Measurements from ENCODE around the gene IL4I1.
"Not testable (repeated sequence)": the region's sequence is repeated elsewhere in the genome, so short reads cannot be mapped to it uniquely, and the experiment has no call there.

The IL4I1 gene, protein sequence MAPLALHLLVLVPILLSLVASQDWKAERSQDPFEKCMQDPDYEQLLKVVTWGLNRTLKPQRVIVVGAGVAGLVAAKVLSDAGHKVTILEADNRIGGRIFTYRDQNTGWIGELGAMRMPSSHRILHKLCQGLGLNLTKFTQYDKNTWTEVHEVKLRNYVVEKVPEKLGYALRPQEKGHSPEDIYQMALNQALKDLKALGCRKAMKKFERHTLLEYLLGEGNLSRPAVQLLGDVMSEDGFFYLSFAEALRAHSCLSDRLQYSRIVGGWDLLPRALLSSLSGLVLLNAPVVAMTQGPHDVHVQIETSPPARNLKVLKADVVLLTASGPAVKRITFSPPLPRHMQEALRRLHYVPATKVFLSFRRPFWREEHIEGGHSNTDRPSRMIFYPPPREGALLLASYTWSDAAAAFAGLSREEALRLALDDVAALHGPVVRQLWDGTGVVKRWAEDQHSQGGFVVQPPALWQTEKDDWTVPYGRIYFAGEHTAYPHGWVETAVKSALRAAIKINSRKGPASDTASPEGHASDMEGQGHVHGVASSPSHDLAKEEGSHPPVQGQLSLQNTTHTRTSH

DNA sequence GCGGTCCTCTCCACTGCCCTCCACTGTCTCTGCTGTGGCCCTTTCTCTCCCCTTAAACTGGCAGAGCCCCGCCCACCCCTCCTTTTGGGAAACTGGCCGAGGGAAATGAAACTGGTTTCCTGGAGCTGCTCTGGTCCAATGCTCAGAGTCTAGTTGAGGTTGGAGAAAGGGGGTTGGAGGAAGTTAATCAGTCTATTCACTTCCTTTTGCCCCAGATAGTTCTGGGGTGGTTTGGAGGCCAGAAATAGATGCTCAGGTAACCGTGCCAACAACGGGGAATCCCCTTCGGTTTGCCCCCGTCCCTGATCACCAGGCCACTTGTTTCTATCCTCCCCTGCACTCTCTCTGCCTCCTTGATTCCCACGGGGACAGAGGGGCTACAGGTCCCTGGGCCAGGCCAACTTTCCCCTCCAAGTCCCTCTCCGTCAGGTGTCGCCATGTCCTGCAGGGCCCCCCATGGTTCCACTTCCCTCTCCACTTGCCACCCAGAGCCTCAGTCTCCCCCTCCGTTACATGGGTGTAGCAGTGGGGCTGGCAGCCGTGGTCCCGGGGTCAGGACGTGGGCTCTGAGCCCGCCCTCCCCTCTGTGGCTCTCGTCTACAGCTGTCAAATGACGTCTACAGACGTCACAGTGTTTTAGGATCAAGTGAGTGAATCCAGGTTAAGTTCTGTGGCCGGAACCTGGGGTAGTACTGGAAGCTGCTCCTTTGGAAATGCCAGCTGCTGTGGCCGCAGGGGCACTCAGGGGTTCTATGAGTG, at the start of gene IL4I1:
Gene IL4I1, minus strand, starts transcription at position 25 of the 759 bp plus-strand sequence. CDS start 727 bp downstream, outside the sequence.
- Histone ChIP-seq H3K36me3 (replicated peaks; ENCODE audit: insufficient read depth, low read length) (no peaks in the 10 kb centered on the region), H3K9ac (ENCODE audit: low read length) (peak within 1 kb of the TSS; percentile 74), H3K9me3 (replicated peaks; ENCODE audit: insufficient read depth, low read length) (no peaks in the 10 kb centered on the region), H2AFZ (ENCODE audit: low read length) (peak within 1 kb of the TSS; percentile 61), H3K79me2 (ENCODE audit: low read length) (no peaks in the 10 kb centered on the region), H3F3A (ENCODE audit: insufficient read depth, low read length) (peaks cover 16% of the 10 kb centered on the region), H3K4me3 (ENCODE audit: low read length) (peak within 1 kb of the TSS; percentile 53), H3K27ac (ENCODE audit: low read length) (peak within 1 kb of the TSS; percentile 95), H3K4me2 (ENCODE audit: low read depth, low read length) (peak within 1 kb of the TSS; percentile 74), H3K27me3 (replicated peaks; ENCODE audit: insufficient read depth, low read length) (no peaks in the 10 kb centered on the region), H4K20me1 (ENCODE audit: insufficient read depth, low read length) (no peaks in the 10 kb centered on the region), H3K4me1 (ENCODE audit: low read length) (peaks cover 14% of the 10 kb centered on the region), H3K9me2 (replicated peaks; ENCODE audit: insufficient read depth, low read length) (no peaks in the 10 kb centered on the region)
- TF ChIP-seq, protein P1, sequence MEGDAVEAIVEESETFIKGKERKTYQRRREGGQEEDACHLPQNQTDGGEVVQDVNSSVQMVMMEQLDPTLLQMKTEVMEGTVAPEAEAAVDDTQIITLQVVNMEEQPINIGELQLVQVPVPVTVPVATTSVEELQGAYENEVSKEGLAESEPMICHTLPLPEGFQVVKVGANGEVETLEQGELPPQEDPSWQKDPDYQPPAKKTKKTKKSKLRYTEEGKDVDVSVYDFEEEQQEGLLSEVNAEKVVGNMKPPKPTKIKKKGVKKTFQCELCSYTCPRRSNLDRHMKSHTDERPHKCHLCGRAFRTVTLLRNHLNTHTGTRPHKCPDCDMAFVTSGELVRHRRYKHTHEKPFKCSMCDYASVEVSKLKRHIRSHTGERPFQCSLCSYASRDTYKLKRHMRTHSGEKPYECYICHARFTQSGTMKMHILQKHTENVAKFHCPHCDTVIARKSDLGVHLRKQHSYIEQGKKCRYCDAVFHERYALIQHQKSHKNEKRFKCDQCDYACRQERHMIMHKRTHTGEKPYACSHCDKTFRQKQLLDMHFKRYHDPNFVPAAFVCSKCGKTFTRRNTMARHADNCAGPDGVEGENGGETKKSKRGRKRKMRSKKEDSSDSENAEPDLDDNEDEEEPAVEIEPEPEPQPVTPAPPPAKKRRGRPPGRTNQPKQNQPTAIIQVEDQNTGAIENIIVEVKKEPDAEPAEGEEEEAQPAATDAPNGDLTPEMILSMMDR (IDR thresholded peaks at IDR 0.05; ENCODE audit: low read length): no peak
- no peak for TF ChIP-seq EZH2phosphoT487 (IDR thresholded peaks at IDR 0.05; ENCODE audit: low read length)
- no peak for TF ChIP-seq EZH2 (optimal IDR thresholded peaks at IDR 0.05; ENCODE audit: low read depth, low read length)
- DNase-seq: peak; percentile 75

DNA sequence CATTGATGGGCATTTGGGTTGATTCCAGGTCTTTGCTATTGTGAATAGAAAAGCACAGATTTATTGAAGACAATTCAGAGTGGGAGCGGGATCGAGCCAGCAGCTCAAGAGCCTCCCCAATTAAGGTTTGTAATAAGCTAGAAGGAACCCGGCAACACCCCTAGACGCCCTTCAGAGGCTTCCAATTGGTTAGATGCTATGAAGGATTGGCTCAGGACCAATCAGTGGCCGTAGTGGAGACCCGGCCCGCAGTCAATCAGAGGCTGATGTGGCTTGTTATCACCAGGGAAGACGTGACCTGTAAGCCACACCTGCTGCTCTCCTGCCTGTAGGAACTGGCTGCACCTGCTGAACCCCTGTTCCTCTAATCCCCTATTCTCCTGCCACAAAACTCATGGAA, 49.7 kb upstream of the IL4I1 start:
- Histone ChIP-seq H3F3A (ENCODE audit: insufficient read depth, low read length) (no peaks in the 10 kb centered on the region), H3K9me2 (replicated peaks; ENCODE audit: insufficient read depth, low read length) (no peaks in the 10 kb centered on the region), H3K36me3 (replicated peaks; ENCODE audit: insufficient read depth, low read length) (no peaks in the 10 kb centered on the region), H3K4me2 (ENCODE audit: low read depth, low read length) (no peak overlapping the region), H3K79me2 (ENCODE audit: low read length) (no peaks in the 10 kb centered on the region), H3K27ac (ENCODE audit: low read length) (no peak overlapping the region), H3K9ac (ENCODE audit: low read length) (no peak overlapping the region), H2AFZ (ENCODE audit: low read length) (no peak overlapping the region), H3K4me1 (ENCODE audit: low read length) (0 out of 2 replicates have a peak, but pooled peaks cover 4% of the 10 kb centered on the region), H3K9me3 (replicated peaks; ENCODE audit: insufficient read depth, low read length) (no peaks in the 10 kb centered on the region), H3K27me3 (replicated peaks; ENCODE audit: insufficient read depth, low read length) (peaks cover 7% of the 10 kb centered on the region; the same call in 1 of the 2 replicates), H3K4me3 (ENCODE audit: low read length) (no peak overlapping the region), H4K20me1 (ENCODE audit: insufficient read depth, low read length) (no peaks in the 10 kb centered on the region)
- no peak for TF ChIP-seq EZH2 (optimal IDR thresholded peaks at IDR 0.05; ENCODE audit: low read depth, low read length)
- TF ChIP-seq, protein P1 (IDR thresholded peaks at IDR 0.05; ENCODE audit: low read length): no peak
- TF ChIP-seq EZH2phosphoT487 (IDR thresholded peaks at IDR 0.05; ENCODE audit: low read length): no peak
- no peak for DNase-seq

DNA sequence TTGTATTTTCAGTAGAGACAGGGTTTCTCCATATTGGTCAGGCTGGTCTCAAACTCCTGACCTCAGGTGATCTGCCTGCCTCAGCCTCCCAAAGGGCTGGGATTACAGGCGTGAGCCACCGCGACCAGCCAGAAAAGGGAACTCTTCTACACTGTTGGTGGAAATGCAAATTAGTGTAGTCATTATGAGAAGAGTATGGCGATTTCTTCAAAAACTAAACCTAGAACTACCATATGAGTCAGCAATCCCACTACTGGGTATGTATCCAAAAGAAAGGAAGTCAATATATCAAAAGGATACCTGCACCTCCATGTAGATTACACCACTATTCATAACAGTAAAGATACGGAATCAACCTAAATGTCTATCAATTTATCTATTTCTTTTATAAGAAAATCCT, 47.9 kb upstream of the IL4I1 start:
- H4K20me1 ChIP-seq (ENCODE audit: insufficient read depth, low read length); H3K4me2 ChIP-seq (ENCODE audit: low read depth, low read length); H3K4me3 ChIP-seq (ENCODE audit: low read length); H3K36me3 ChIP-seq (replicated peaks; ENCODE audit: insufficient read depth, low read length); H3K27ac ChIP-seq (ENCODE audit: low read length); H3K79me2 ChIP-seq (ENCODE audit: low read length); H3K27me3 ChIP-seq (replicated peaks; ENCODE audit: insufficient read depth, low read length); DNase-seq; H3K4me1 ChIP-seq (ENCODE audit: low read length); H3K9ac ChIP-seq (ENCODE audit: low read length); H2AFZ ChIP-seq (ENCODE audit: low read length); H3K9me3 ChIP-seq (replicated peaks; ENCODE audit: insufficient read depth, low read length); H3F3A ChIP-seq (ENCODE audit: insufficient read depth, low read length); H3K9me2 ChIP-seq (replicated peaks; ENCODE audit: insufficient read depth, low read length): not testable (repeated sequence)
